Measurements from ENCODE around the gene TBKBP1. TPM values are rescaled to one million over a fixed set of nuclear protein-coding genes. Genes with fewer than 3 reads are reported as not detected.

TBKBP1 gene
- total and polyA plus RNA-seq, 9 of the 15 experiments (the other 6 are each of a cell fraction or from before 2014, with no cell fraction given), result 0.03 to 15.6 (median 6.8) TPM

DNA sequence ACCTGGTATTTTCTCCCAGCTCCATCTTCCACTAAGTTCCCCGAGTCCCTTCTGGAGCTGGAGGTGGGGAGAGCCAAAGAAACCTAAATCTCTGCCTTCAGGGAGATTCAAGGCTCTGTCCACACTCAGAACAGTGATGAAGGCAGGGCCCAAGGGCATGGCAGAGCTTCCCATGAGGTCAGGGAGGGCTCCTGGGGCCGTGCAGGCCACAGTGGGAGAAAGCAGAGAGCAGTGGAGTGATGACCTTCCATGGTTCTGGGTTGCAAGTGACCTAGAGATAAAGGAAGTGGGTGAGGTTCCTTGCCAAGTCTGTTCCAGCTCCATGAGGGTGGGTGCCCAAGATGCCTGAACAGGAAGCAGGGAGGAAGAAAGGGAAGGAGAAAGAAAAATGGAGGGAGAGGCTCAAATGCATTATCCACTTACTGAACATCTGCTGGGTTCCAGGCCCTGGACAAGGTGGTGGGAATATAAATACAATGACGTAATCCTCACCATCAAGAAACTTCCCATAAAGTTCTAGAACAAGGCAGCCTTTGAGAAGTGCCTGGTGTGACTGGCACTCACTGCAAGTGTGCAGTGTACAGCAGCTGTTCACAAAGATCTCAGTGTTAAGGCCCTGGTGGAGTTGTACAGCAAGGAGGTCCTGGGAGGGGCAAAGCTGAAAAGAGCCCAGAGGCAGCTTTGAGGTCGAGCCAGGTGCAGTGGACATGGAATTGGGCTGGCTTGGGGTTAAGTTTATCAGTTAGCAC lies 13.3 kb downstream of the TBKBP1 start:
- BruUV-seq (replicated peaks), result no TSS peak
- FAIRE-seq (no peak), DNase-seq (ENCODE audit: extremely low read depth in 1 of 4, low spot score in 3 of 4) (no peak), ATAC-seq (peak; percentile 12)
- Histone ChIP-seq H3K9ac (ENCODE audit: insufficient read depth in 1 of 2, low read depth in 2 of 2, low read length in 2 of 2) (peak overlapping the region in 1 of 2 experiments; percentile 76; a peak in 2 of 4 replicates), H3K9me3 (replicated peaks; ENCODE audit: control insufficient read depth, insufficient read depth, low read depth, low read length) (no peaks in the 10 kb centered on the region), H3K4me1 (replicated peaks in 1 of 2; ENCODE audit: control insufficient read depth in 2 of 2, insufficient read depth in 2 of 2, low read length in 2 of 2) (peaks cover 21 to 62% of the 10 kb centered on the region in 2 experiments), H3K27ac (ENCODE audit: extremely low read depth, low read depth, low read length) (peak overlapping the region; percentile 3; the same call in 2 of the 3 replicates), H2AFZ (ENCODE audit: low read depth, low read length) (no peak overlapping the region), H3K4me2 (ENCODE audit: insufficient read depth, low read length) (0 out of 2 replicates have a peak overlapping the region, but pooled peaks have one; percentile 11), H3K36me3 (ENCODE audit: control insufficient read depth, insufficient read depth, low read length) (peaks cover 11% of the 10 kb centered on the region; the same call in 1 of the 3 replicates), H3K79me2 (ENCODE audit: control insufficient read depth, insufficient read depth, low read length) (no peaks in the 10 kb centered on the region), H3K4me3 (no peak overlapping the region), H3K9me1 (ENCODE audit: control insufficient read depth, insufficient read depth, low read length) (peaks cover 8% of the 10 kb centered on the region), H3K27me3 (ENCODE audit: control insufficient read depth in 2 of 2, insufficient read depth in 2 of 2, low read length in 2 of 2) (no peaks in the 10 kb centered on the region), H4K20me1 (replicated peaks; ENCODE audit: control insufficient read depth, insufficient read depth, low read length) (no peaks in the 10 kb centered on the region; the same call in 1 of the 2 replicates)
- ChIA-PET POLR2A (interaction anchor here (0.8 to 1.4 kb wide), 5 partner anchors 8 to 14 kb away, joined by 3 to 7 read pairs (median 3); partner anchors contain the start of gene TBKBP1), CTCF (ENCODE audit: low intra/inter-chr PET ratio) (no interaction called here)
- TF ChIP-seq THRAP3 (IDR thresholded peaks at IDR 0.05; ENCODE audit: borderline replicate concordance) (0 out of 2 replicates have a peak, but pooled peaks have one; percentile 1), NKRF (IDR thresholded peaks at IDR 0.05; ENCODE audit: borderline replicate concordance) (0 out of 2 replicates have a peak, but pooled peaks have one; percentile 1), SMARCA5 (IDR thresholded peaks at IDR 0.05) (0 out of 2 replicates have a peak, but pooled peaks have one; percentile 3), E2F6 (IDR thresholded peaks at IDR 0.05; ENCODE audit: borderline replicate concordance in 1 of 2, extremely low read depth in 1 of 2, insufficient read depth in 1 of 2, insufficient read length in 1 of 2, low read depth in 1 of 2, low read length in 1 of 2, poor library complexity in 1 of 2, severe bottlenecking in 1 of 2) (peak in 1 of 2 experiments; percentile 4), SRSF3 (IDR thresholded peaks at IDR 0.05; ENCODE audit: insufficient read depth, low read length) (no peak), ZNF174 (CRISPR knock-in tag; IDR thresholded peaks at IDR 0.05) (no peak), ATF3 (IDR thresholded peaks at IDR 0.05) (peak; percentile 26; the same call in 1 of the 2 replicates), ATF3 (CRISPR knock-in tag; conservative IDR thresholded peaks at IDR 0.05) (no peak), ZNF584 (CRISPR knock-in tag; IDR thresholded peaks at IDR 0.05; ENCODE audit: low read depth) (0 out of 2 replicates have a peak, but pooled peaks have one; percentile 14), SMAD4 (CRISPR knock-in tag; conservative IDR thresholded peaks at IDR 0.05) (no peak), DNMT1 (IDR thresholded peaks at IDR 0.05) (0 out of 2 replicates have a peak, but pooled peaks have one; percentile 3), SPI1 (IDR thresholded peaks at IDR 0.05; ENCODE audit: borderline replicate concordance, low read depth, low read length) (0 out of 2 replicates have a peak, but pooled peaks have one; percentile 20)
- TF ChIP-seq, protein P1, sequence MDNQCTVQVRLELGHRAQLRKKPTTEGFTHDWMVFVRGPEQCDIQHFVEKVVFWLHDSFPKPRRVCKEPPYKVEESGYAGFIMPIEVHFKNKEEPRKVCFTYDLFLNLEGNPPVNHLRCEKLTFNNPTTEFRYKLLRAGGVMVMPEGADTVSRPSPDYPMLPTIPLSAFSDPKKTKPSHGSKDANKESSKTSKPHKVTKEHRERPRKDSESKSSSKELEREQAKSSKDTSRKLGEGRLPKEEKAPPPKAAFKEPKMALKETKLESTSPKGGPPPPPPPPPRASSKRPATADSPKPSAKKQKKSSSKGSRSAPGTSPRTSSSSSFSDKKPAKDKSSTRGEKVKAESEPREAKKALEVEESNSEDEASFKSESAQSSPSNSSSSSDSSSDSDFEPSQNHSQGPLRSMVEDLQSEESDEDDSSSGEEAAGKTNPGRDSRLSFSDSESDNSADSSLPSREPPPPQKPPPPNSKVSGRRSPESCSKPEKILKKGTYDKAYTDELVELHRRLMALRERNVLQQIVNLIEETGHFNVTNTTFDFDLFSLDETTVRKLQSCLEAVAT (IDR thresholded peaks at IDR 0.05), result no peak
- intact Hi-C loops (cut with micrococcal nuclease) (no loop called here), in situ Hi-C loops (cut with MboI) (no loop called here)
- 42% methylated on average over 4 of the region's 4 CpGs for WGBS (ENCODE audit: insufficient coverage, low coverage, missing lambda C conversion rate)
